ENCODE data around the gene CALHM3.

- peak; percentile 70 for TF ChIP-seq CTCF (conservative IDR thresholded peaks at IDR 0.05)
- no peak for TF ChIP-seq EZH2 (IDR thresholded peaks at IDR 0.05; ENCODE audit: low read depth)
These were observed 3.0 kb upstream of the CALHM3 start for GRCh38 chr10:103481974-103482531.

Data from PC-9 (cell line).